CD8-positive, alpha-beta memory T cell (primary cell): ENCODE data around the gene NEGR1. TPM values are rescaled to one million over a fixed set of nuclear protein-coding genes. Genes with fewer than 3 reads are reported as not detected.

ENCODE experiments used
- CTCF ChIA-PET: fragments of 350-600 bp; sonication (Branson Sonifier 250); formaldehyde crosslinking; loops from one replicate; lab custom pipeline; 2021; ENCODE audit warnings: antibody characterized with exemption; lab: Charles Lee
- POLR2A ChIA-PET: fragments of 350-600 bp; sonication (Branson Sonifier 250); formaldehyde crosslinking; loops from one replicate; lab custom pipeline; 2021; ENCODE audit warnings: antibody characterized with exemption; lab: Charles Lee
- DNase-seq, 5 donors: peaks; one replicate each; pipeline versions ENCODE4 v3.0.0 to v3.0.0-alpha.2; 2020 to 2022; ENCODE audit warnings: mixed read lengths in 1 of 5
- H3K27ac ChIP-seq: one replicate; pipeline ENCODE4 v1.7.0; 2013; ENCODE audit warnings: low read depth, mild to moderate bottlenecking, low read length, moderate library complexity
- H3K27me3 ChIP-seq: 2 replicates; pipeline ENCODE4 v1.7.0; 2013; ENCODE audit warnings: low read length, mild to moderate bottlenecking; ENCODE audit not compliant: insufficient read depth, poor library complexity, severe bottlenecking
- H3K36me3 ChIP-seq: 2 replicates; pipeline ENCODE4 v1.7.0; 2013; ENCODE audit warnings: mild to moderate bottlenecking, low read length, moderate library complexity; ENCODE audit not compliant: insufficient read depth
- H3K4me1 ChIP-seq: 2 replicates; pipeline ENCODE4 v1.7.0; 2013; ENCODE audit warnings: mild to moderate bottlenecking, low read length, moderate library complexity; ENCODE audit not compliant: insufficient read depth
- H3K4me3 ChIP-seq: 2 replicates; pipeline ENCODE4 v1.7.0; 2013; ENCODE audit warnings: mild to moderate bottlenecking, low read length
- H3K9me3 ChIP-seq: 2 replicates; pipeline ENCODE4 v1.7.0; 2013; ENCODE audit warnings: mild to moderate bottlenecking, low read length
- H3K27ac Mint-ChIP-seq, 8 donors: one replicate each; pipeline ENCODE4 v1.8.0; 2020 to 2021; ENCODE audit warnings: mixed read lengths in 8 of 8, mild to moderate bottlenecking in 6 of 8, inconsistent platforms in 3 of 8, moderate library complexity in 3 of 8
- H3K27me3 Mint-ChIP-seq, 2 donors: one replicate each; pipeline ENCODE4 v1.8.0; 2020 to 2021; ENCODE audit warnings: mixed read lengths in 2 of 2, mild to moderate bottlenecking in 1 of 2, moderate library complexity in 1 of 2
- H3K36me3 Mint-ChIP-seq, 3 donors: one replicate each; pipeline ENCODE4 v1.8.0; 2020 to 2021; ENCODE audit warnings: mixed read lengths in 3 of 3, inconsistent platforms in 1 of 3, mild to moderate bottlenecking in 1 of 3
- H3K4me1 Mint-ChIP-seq, 3 donors: one replicate each; pipeline ENCODE4 v1.8.0; 2020 to 2021; ENCODE audit warnings: mixed read lengths in 3 of 3, inconsistent platforms in 1 of 3, mild to moderate bottlenecking in 1 of 3
- H3K4me3 Mint-ChIP-seq, 7 donors: one replicate each; pipeline ENCODE4 v1.8.0; 2020 to 2021; ENCODE audit warnings: mixed read lengths in 7 of 7, mild to moderate bottlenecking in 6 of 7, moderate library complexity in 4 of 7, inconsistent platforms in 2 of 7
- H3K9me3 Mint-ChIP-seq, 5 donors: one replicate each; pipeline ENCODE4 v1.8.0; 2020 to 2022; ENCODE audit warnings: mixed read lengths in 5 of 5, mild to moderate bottlenecking in 3 of 5, moderate library complexity in 2 of 5, inconsistent platforms in 1 of 5
- polyA plus RNA-seq: library from polyadenylated mRNA; unstranded; fragments of 300-500 nt; fragmentation: Illumina TruSeq; gene quantifications from one replicate; pipeline ENCODE4 v1.2.3, GENCODE V29; 2021
- total RNA-seq, 2 experiments: library from RNA; stranded (reverse); gene quantifications; one replicate each; pipeline ENCODE4 v1.2.3, GENCODE V29; 2021

NEGR1 gene
- not detected for total RNA-seq
- not detected for polyA plus RNA-seq

DNA sequence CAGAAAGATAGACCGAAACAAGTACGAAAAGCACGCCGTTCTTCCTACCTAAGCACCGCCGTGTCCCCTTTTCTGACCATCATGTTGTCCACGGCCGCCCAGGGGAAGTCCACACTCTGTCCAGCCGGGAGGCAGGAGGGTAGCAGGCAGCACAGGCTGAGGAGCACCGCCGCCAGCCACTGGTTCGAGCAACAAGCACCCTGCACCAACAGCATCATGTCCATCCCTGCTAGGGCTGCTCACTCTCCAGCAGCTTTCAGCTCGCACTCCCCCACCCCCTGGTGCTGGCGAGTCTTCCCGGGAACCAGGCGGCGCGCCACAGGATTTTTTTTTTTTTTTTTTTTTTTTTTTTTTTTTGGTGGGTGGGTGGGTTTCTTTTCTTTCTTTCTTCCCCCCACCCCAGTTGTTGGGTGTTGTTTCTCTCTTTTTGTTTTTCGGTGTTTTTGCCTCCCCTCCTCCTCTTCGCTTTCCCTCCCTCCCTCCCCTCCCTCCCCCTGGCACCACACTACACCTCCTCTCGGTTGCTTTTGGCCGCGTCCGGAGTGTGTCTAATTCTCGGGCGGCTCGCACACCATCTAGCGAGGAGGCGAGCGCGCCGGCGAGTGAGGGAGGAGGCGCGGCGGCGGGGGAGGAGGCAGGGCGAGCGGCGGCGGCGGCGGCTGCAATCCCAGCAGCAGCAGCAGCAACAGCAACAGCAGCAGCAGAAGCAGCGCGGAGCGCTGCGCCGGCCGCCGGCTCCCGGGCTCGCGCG, at the start of gene NEGR1:
Gene NEGR1 (minus strand): TSS at position 269 of the 751 bp plus-strand sequence.
- Histone ChIP-seq H3K27me3 (no peaks in the 10 kb centered on the region), H3K4me1 (no peaks in the 10 kb centered on the region), H3K9me3 (no peaks in the 10 kb centered on the region), H3K27ac (no peak within 1 kb of the TSS), H3K4me3 (peak within 1 kb of the TSS; percentile 75), H3K36me3 (no peaks in the 10 kb centered on the region)
- H3K36me3 Mint-ChIP-seq: no peaks in the 10 kb centered on the region
- H3K27ac Mint-ChIP-seq: peak within 1 kb of the TSS in 6 of 8 donors; percentile 1 to 81 (median 74)
- DNase-seq: peak in 3 of 5 donors; percentile 46 to 64 (median 55)
- H3K27me3 Mint-ChIP-seq: peaks cover 6 to 10% of the 10 kb centered on the region in 2 donors
- POLR2A ChIA-PET: no interaction called here
- peaks cover 5 to 18% (median 15%) of the 10 kb centered on the region in 3 donors for H3K4me1 Mint-ChIP-seq
- H3K9me3 Mint-ChIP-seq: peaks cover 0 to 7% (median 6%) of the 10 kb centered on the region in 5 donors
- CTCF ChIA-PET: no interaction called here
- peak within 1 kb of the TSS; percentile 62 to 89 (median 77) for H3K4me3 Mint-ChIP-seq

DNA sequence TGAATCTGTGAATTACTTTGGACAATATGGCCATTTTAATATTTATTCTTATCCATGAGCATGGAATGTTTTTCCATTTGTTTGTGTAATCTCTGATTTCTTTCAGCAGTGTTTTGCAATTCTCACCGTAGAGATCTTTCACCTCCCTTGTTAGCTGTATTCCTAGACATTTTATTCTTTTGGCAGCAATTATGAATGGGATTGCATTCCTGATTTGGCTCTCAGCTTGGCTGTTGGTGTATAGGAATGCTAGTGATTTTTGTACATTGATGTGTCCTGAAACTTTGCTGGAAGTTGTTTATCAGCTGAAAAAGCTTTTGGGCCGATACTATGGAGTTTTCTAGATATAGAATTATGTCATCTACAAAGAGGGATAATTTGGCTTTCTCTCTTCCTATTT, 44.2 kb upstream of the NEGR1 start:
- ChIA-PET POLR2A (no interaction called here), CTCF (no interaction called here)
- Histone ChIP-seq H3K4me1 (no peaks in the 10 kb centered on the region), H3K36me3 (no peaks in the 10 kb centered on the region), H3K27me3 (no peaks in the 10 kb centered on the region), H3K9me3 (no peaks in the 10 kb centered on the region), H3K4me3 (no peak overlapping the region), H3K27ac (no peak overlapping the region)
- Mint-ChIP-seq H3K9me3 (peaks cover 0 to 46% (median 2%) of the 10 kb centered on the region in 5 donors), H3K4me3 (no peak overlapping the region), H3K4me1 (no peaks in the 10 kb centered on the region), H3K36me3 (no peaks in the 10 kb centered on the region), H3K27ac (no peak overlapping the region), H3K27me3 (no peaks in the 10 kb centered on the region)
- no peak for DNase-seq

DNA sequence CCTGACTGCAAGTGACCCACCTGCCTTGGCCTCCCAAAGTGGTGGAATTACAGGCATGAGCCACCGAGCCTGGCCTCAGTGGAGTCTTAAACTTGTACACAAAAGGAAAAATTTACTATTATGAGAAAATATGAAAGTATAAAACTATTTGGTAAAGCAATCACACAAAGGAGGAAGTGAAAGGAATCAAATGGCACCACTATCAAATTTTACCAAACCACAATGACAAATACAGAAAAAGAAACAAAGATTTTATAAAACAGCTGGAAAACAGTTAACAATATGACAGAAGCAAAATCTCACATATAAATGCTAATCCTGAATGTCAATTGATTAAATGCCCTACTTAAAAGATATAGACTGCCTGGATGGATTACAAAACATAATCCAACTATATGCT, 42.1 kb upstream of the NEGR1 start:
- DNase-seq: no peak
- Histone ChIP-seq H3K27ac (no peak overlapping the region), H3K4me1 (no peaks in the 10 kb centered on the region), H3K4me3 (no peak overlapping the region), H3K36me3 (no peaks in the 10 kb centered on the region), H3K27me3 (no peaks in the 10 kb centered on the region), H3K9me3 (no peaks in the 10 kb centered on the region)
- CTCF ChIA-PET: no interaction called here
- Mint-ChIP-seq H3K27me3 (no peaks in the 10 kb centered on the region), H3K4me3 (no peak overlapping the region), H3K4me1 (no peaks in the 10 kb centered on the region), H3K36me3 (no peaks in the 10 kb centered on the region), H3K9me3 (peaks cover 0 to 46% (median 2%) of the 10 kb centered on the region in 5 donors), H3K27ac (no peak overlapping the region)
- POLR2A ChIA-PET: no interaction called here

DNA sequence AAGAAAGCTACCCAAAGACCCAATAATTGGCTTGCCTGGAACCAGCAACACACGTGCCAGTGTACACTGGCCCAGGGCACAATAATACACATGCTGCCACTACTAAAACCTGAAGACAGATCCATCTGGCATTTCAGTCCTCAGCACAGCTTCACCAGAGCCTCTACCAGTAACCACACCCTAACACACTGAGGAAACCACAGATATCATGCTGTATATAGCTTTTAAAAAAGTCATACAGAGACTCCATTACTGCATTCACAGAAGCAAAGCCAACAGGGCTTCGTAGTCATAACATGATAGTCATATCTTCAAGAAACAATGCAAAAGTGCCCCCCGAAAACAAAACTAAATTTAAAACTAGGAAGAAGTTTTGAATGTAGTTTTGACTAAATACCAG, 40.6 kb upstream of the NEGR1 start:
- CTCF ChIA-PET: no interaction called here
- Histone ChIP-seq H3K9me3 (no peaks in the 10 kb centered on the region), H3K4me1 (no peaks in the 10 kb centered on the region), H3K4me3 (no peak overlapping the region), H3K36me3 (no peaks in the 10 kb centered on the region), H3K27ac (no peak overlapping the region), H3K27me3 (no peaks in the 10 kb centered on the region)
- Mint-ChIP-seq H3K4me1 (no peaks in the 10 kb centered on the region), H3K4me3 (no peak overlapping the region), H3K36me3 (no peaks in the 10 kb centered on the region), H3K27me3 (no peaks in the 10 kb centered on the region), H3K9me3 (peaks cover 0 to 46% (median 2%) of the 10 kb centered on the region in 5 donors), H3K27ac (no peak overlapping the region)
- POLR2A ChIA-PET: no interaction called here
- DNase-seq: no peak

DNA sequence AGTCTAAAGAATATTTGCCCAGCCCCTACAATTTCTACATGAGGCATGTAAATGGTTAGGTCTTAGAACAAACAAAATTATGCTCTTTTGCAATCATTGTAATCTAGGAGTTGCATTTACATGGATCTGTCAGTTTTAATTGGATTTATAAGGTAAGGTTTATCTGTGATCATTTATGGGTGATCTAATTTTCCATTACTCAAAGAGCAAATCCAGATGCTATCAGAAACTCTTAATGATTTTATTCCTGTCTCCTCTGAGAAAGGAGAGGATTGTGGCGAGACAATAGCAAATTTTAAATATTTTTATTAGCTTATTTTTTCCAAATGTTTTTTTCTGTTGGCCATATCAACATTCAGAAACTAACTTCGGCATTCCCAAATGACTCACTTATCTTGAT, 14.2 kb upstream of the NEGR1 start:
- Histone ChIP-seq H3K4me3 (no peak overlapping the region), H3K36me3 (no peaks in the 10 kb centered on the region), H3K9me3 (no peaks in the 10 kb centered on the region), H3K27ac (no peak overlapping the region), H3K4me1 (no peaks in the 10 kb centered on the region), H3K27me3 (no peaks in the 10 kb centered on the region)
- Mint-ChIP-seq H3K4me3 (no peak overlapping the region), H3K9me3 (peaks cover 0 to 12% (median 0%) of the 10 kb centered on the region in 5 donors), H3K4me1 (no peaks in the 10 kb centered on the region), H3K36me3 (no peaks in the 10 kb centered on the region), H3K27me3 (no peaks in the 10 kb centered on the region), H3K27ac (no peak overlapping the region)
- CTCF ChIA-PET: no interaction called here
- POLR2A ChIA-PET: no interaction called here
- DNase-seq: no peak

DNA sequence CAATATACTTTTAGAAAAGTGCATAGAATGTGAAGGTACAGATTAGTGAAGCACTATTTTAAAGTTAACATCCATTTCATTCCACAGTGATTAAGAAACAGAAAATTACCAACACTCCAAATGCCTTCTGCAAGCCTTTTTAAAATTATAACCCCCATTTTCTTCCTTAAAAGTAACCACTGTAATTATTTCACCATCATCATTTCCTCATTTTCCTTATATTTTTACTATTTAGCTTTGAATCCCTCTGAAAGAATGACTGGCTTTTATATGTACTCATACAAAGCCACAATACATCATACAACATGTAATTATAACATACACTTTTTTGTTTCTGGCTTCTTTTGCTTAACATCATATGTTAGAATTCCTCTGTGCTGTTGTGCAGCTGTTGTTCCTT, 6.5 kb upstream of the NEGR1 start:
- H3K4me3 ChIP-seq: no peak overlapping the region
- no peaks in the 10 kb centered on the region for H3K4me1 ChIP-seq
- CTCF ChIA-PET: no interaction called here
- Mint-ChIP-seq H3K4me1 (no peaks in the 10 kb centered on the region), H3K27me3 (no peaks in the 10 kb centered on the region), H3K4me3 (no peak overlapping the region), H3K9me3 (peaks cover 0 to 2% (median 0%) of the 10 kb centered on the region in 5 donors), H3K36me3 (no peaks in the 10 kb centered on the region), H3K27ac (no peak overlapping the region)
- no peak for DNase-seq
- H3K36me3 ChIP-seq: no peaks in the 10 kb centered on the region
- H3K27ac ChIP-seq: no peak overlapping the region
- no peaks in the 10 kb centered on the region for H3K9me3 ChIP-seq
- POLR2A ChIA-PET: no interaction called here
- H3K27me3 ChIP-seq: no peaks in the 10 kb centered on the region

DNA sequence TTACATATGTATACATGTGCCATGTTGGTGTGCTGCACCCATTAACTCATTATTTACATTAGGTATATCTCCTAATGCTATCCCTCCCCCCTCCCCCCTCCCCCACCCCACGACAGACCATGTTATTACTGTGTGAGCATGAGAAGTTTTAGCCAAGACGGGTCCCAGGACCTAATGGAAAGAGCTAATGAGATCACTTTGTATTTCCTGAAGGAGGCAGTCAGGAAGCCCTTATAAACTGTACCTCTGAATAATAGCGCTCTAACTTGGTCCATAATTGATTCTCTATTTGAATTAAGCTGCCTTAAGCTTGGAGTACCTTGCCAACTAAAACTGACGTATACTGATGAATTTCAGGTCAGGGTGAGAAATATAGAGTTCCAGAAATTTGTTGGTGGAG, 4.1 kb upstream of the NEGR1 start:
- CTCF ChIA-PET: no interaction called here
- H3K4me3 Mint-ChIP-seq: no peak overlapping the region
- peaks cover 5 to 10% (median 7%) of the 10 kb centered on the region in 3 donors for H3K4me1 Mint-ChIP-seq
- no peaks in the 10 kb centered on the region for H3K36me3 Mint-ChIP-seq
- Histone ChIP-seq H3K36me3 (no peaks in the 10 kb centered on the region), H3K9me3 (no peaks in the 10 kb centered on the region), H3K4me3 (no peak overlapping the region), H3K27ac (no peak overlapping the region), H3K4me1 (no peaks in the 10 kb centered on the region), H3K27me3 (no peaks in the 10 kb centered on the region)
- no peak for DNase-seq
- H3K27ac Mint-ChIP-seq: no peak overlapping the region
- POLR2A ChIA-PET: no interaction called here
- H3K27me3 Mint-ChIP-seq: peaks cover 6 to 9% of the 10 kb centered on the region in 2 donors
- peaks cover 0 to 6% (median 4%) of the 10 kb centered on the region in 5 donors for H3K9me3 Mint-ChIP-seq

DNA sequence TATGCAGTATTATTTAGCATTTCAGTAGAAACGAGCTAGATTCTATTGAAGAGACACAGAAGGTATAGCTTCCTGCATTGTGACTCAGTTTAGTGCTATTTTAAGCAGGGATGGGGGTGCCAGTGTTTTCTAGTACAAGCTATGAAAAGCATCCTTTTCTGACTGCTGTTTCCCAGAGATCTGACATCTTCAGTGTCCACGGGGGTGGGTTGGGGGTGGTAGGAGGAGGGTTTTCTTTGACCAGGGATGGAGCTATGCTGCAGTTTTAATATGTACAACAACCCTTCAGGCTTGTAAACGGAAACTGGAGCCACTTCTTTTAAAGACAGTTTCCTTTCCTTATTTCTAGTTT, 2.7 kb upstream of the NEGR1 start:
- Mint-ChIP-seq H3K9me3 (peaks cover 0 to 7% (median 6%) of the 10 kb centered on the region in 5 donors), H3K27ac (no peak overlapping the region), H3K36me3 (no peaks in the 10 kb centered on the region), H3K4me3 (no peak overlapping the region), H3K4me1 (peaks cover 5 to 18% (median 12%) of the 10 kb centered on the region in 3 donors), H3K27me3 (peaks cover 6 to 10% of the 10 kb centered on the region in 2 donors)
- Histone ChIP-seq H3K9me3 (no peaks in the 10 kb centered on the region), H3K36me3 (no peaks in the 10 kb centered on the region), H3K27ac (no peak overlapping the region), H3K4me1 (no peaks in the 10 kb centered on the region), H3K4me3 (no peak overlapping the region), H3K27me3 (no peaks in the 10 kb centered on the region)
- ChIA-PET POLR2A (no interaction called here), CTCF (no interaction called here)
- no peak for DNase-seq
